Gastrocnemius medialis (tissue), 4 donors: Measurements from ENCODE around the gene MAP3K5. TPM values are rescaled to one million over a fixed set of nuclear protein-coding genes. Genes with fewer than 3 reads are reported as not detected.

Experiments used
- ATAC-seq, 2 donors: fragments of 150-250 bp; one replicate each; pipeline ENCODE4 v1.9.1; 2016
- DNase-seq, 2 donors: peaks; one replicate each; pipeline ENCODE4 v3.0.0-alpha.2; 2019
- H3K27ac ChIP-seq, 4 donors: fragments of 200-600 bp; sonication (generic); 1 replicate in 1 of 4; 2 replicates in 3 of 4; pipeline ENCODE4 v1.5.1; 2016 to 2018; ENCODE audit warnings: mild to moderate bottlenecking in 2 of 4, moderate library complexity in 1 of 4
- H3K27me3 ChIP-seq, 3 donors: fragments of 200-600 bp; sonication (generic) in 2 of 3; 1 replicate in 1 of 3; 2 replicates in 2 of 3; pipeline versions ENCODE4 v1.5.1 to v1.6.0; 2016 to 2019; ENCODE audit warnings: mild to moderate bottlenecking in 1 of 3, moderate library complexity in 1 of 3
- H3K36me3 ChIP-seq, 2 donors: fragments of 200-600 bp; sonication (generic) in 1 of 2; one replicate each; pipeline ENCODE4 v1.5.1; 2017 to 2018
- H3K4me1 ChIP-seq, 2 donors: fragments of 200-600 bp; sonication (generic) in 1 of 2; one replicate each; pipeline ENCODE4 v1.5.1; 2016 to 2017; ENCODE audit warnings: mild to moderate bottlenecking in 2 of 2
- H3K4me3 ChIP-seq, 4 donors: fragments of 200-600 bp; sonication (generic) in 3 of 4; 1 replicate in 1 of 4; 2 replicates in 3 of 4; pipeline ENCODE4 v1.5.1; 2016 to 2019; ENCODE audit warnings: mild to moderate bottlenecking in 2 of 4
- H3K9me3 ChIP-seq, 3 donors: fragments of 200-600 bp; sonication (generic) in 2 of 3; 1 replicate in 1 of 3; 2 replicates in 2 of 3; pipeline ENCODE4 v1.5.1; 2016 to 2019
- CTCF ChIP-seq, 5 experiments: fragments of 450-650 bp in 3 of 5; fragments of 200-600 bp in 2 of 5; sonication (generic) in 2 of 5; IDR thresholded peaks in 4 of 5; conservative IDR thresholded peaks in 1 of 5; 1 replicate in 4 of 5; 2 replicates in 1 of 5; pipeline ENCODE4 v1.5.1; 2016 to 2019; ENCODE audit warnings: antibody characterized with exemption in 5 of 5, mild to moderate bottlenecking in 3 of 5, moderate library complexity in 3 of 5
- POLR2A ChIP-seq, 2 donors: fragments of 450-650 bp; IDR thresholded peaks; one replicate each; pipeline ENCODE4 v1.6.1; 2017; ENCODE audit warnings: antibody characterized with exemption in 2 of 2, mild to moderate bottlenecking in 2 of 2, moderate library complexity in 2 of 2
- in situ Hi-C, 4 donors: fragments of 200-750 bp; cut with MboI; loops; one replicate each; pipeline versions ENCODE4 v1.15.0 to v1.8.0; 2017; ENCODE audit warnings: low sequenced_read_pairs in 4 of 4
- intact Hi-C: fragments of 100-400 bp; cut with DNase I; formaldehyde crosslinking; loops from one replicate; pipeline ENCODE4 v1.15.1; 2023; ENCODE audit warnings: low total_unique reads
- total RNA-seq, 4 donors: library from RNA; depleted of rRNA; stranded (reverse); fragments of >200 nt; gene quantifications; one replicate each; pipeline versions ENCODE4 v1.1.0 to v1.2.3, GENCODE V29; 2016

MAP3K5 gene
- total RNA-seq, 4 donors from 2014 or later = 2.9 to 46.9 (median 4.9) TPM

- no peaks in the 10 kb centered on the region for H3K36me3 ChIP-seq
- intact Hi-C loops (no loop called here), in situ Hi-C loops (no loop called here)
- H3K27me3 ChIP-seq = no peaks in the 10 kb centered on the region
- H3K9me3 ChIP-seq = no peaks in the 10 kb centered on the region
- no peak overlapping the region for H3K4me3 ChIP-seq
- no peak for TF ChIP-seq CTCF (IDR thresholded peaks at IDR 0.05 in 4 of 5, conservative IDR thresholded peaks at IDR 0.05 in 1 of 5)
- no peak for TF ChIP-seq POLR2A (IDR thresholded peaks at IDR 0.05)
- no peak overlapping the region for H3K27ac ChIP-seq
- DNase-seq (no peak), ATAC-seq (no peak)
- H3K4me1 ChIP-seq = no peaks in the 10 kb centered on the region
Observed at GRCh38 chr6:136809091-136809860, 17.0 kb upstream of the MAP3K5 start.

- H3K36me3 ChIP-seq = no peaks in the 10 kb centered on the region
- intact Hi-C loops = no loop called here
- H3K9me3 ChIP-seq = no peaks in the 10 kb centered on the region
- ATAC-seq (no peak), DNase-seq (no peak)
- H3K4me3 ChIP-seq = no peak overlapping the region
- in situ Hi-C loops = no loop called here
- no peaks in the 10 kb centered on the region for H3K4me1 ChIP-seq
- H3K27ac ChIP-seq = no peak overlapping the region
- no peak for TF ChIP-seq CTCF (IDR thresholded peaks at IDR 0.05 in 4 of 5, conservative IDR thresholded peaks at IDR 0.05 in 1 of 5)
- no peak for TF ChIP-seq POLR2A (IDR thresholded peaks at IDR 0.05)
- H3K27me3 ChIP-seq = no peaks in the 10 kb centered on the region
Observed at GRCh38 chr6:136803608-136804007, 11.3 kb upstream of the MAP3K5 start.

GRCh38 chr6:136801581-136801980 is 9.3 kb upstream of the MAP3K5 start:
- H3K9me3 ChIP-seq = no peaks in the 10 kb centered on the region
- no peak overlapping the region for H3K27ac ChIP-seq
- H3K4me1 ChIP-seq = no peaks in the 10 kb centered on the region
- H3K4me3 ChIP-seq = no peak overlapping the region
- H3K36me3 ChIP-seq = no peaks in the 10 kb centered on the region
- H3K27me3 ChIP-seq = no peaks in the 10 kb centered on the region
- TF ChIP-seq CTCF (IDR thresholded peaks at IDR 0.05 in 4 of 5, conservative IDR thresholded peaks at IDR 0.05 in 1 of 5) (no peak), POLR2A (IDR thresholded peaks at IDR 0.05) (no peak)
- DNase-seq (no peak), ATAC-seq (no peak)
- in situ Hi-C loops = no loop called here
- intact Hi-C loops = no loop called here

GRCh38 chr6:136798044-136798443 is 5.8 kb upstream of the MAP3K5 start:
- in situ Hi-C loops = loop anchor here in 2 of 4 donors (5.0 to 10.0 kb wide), 2 partner anchors 153 to 216 kb away; no protein-coding TSS in a partner anchor
- TF ChIP-seq CTCF (IDR thresholded peaks at IDR 0.05 in 4 of 5, conservative IDR thresholded peaks at IDR 0.05 in 1 of 5) (no peak), POLR2A (IDR thresholded peaks at IDR 0.05) (no peak)
- intact Hi-C loops = no loop called here
- H3K27me3 ChIP-seq = no peaks in the 10 kb centered on the region
- peaks cover 0 to 6% of the 10 kb centered on the region in 2 donors for H3K4me1 ChIP-seq
- ATAC-seq (no peak), DNase-seq (no peak)
- no peak overlapping the region for H3K27ac ChIP-seq
- H3K9me3 ChIP-seq = no peaks in the 10 kb centered on the region
- H3K36me3 ChIP-seq = no peaks in the 10 kb centered on the region
- H3K4me3 ChIP-seq = no peak overlapping the region
